Measurements from ENCODE around the gene L3MBTL3.
"Not testable (repeated sequence)": the region's sequence is repeated elsewhere in the genome, so short reads cannot be mapped to it uniquely, and the experiment has no call there.

L3MBTL3 gene

GRCh38 chr6:130076512-130076911 lies 58.1 kb downstream of the L3MBTL3 start:
- DNase-seq (ENCODE audit: low spot score) = no peak

- DNase-seq (ENCODE audit: low spot score) = no peak
Observed at GRCh38 chr6:130090796-130091195, 72.4 kb downstream of the L3MBTL3 start.

- DNase-seq (ENCODE audit: low spot score) = no peak
Observed at GRCh38 chr6:130093546-130093945, 75.2 kb downstream of the L3MBTL3 start.

GRCh38 chr6:130098317-130098716 lies 79.9 kb downstream of the L3MBTL3 start:
- no peak for DNase-seq (ENCODE audit: low spot score)

- DNase-seq (ENCODE audit: low spot score) = no peak
Observed at GRCh38 chr6:130099119-130099518, 80.7 kb downstream of the L3MBTL3 start.

- DNase-seq (ENCODE audit: low spot score) = no peak
Observed at GRCh38 chr6:130105996-130106704, 87.8 kb downstream of the L3MBTL3 start.

GRCh38 chr6:130107710-130108109 lies 89.3 kb downstream of the L3MBTL3 start:
- DNase-seq (ENCODE audit: low spot score) = no peak

- no peak for DNase-seq (ENCODE audit: low spot score)
Observed at GRCh38 chr6:130111031-130111430, 92.7 kb downstream of the L3MBTL3 start.

- no peak for DNase-seq (ENCODE audit: low spot score)
Observed at GRCh38 chr6:130113201-130113710, 94.9 kb downstream of the L3MBTL3 start.

GRCh38 chr6:130115036-130115435 lies 96.7 kb downstream of the L3MBTL3 start:
- no peak for DNase-seq (ENCODE audit: low spot score)

GRCh38 chr6:130116273-130116672 lies 97.9 kb downstream of the L3MBTL3 start:
- DNase-seq (ENCODE audit: low spot score) = no peak

- DNase-seq (ENCODE audit: low spot score) = not testable (repeated sequence)
Observed at GRCh38 chr6:130117187-130117701, 98.9 kb downstream of the L3MBTL3 start.

GRCh38 chr6:130118236-130118635 lies 99.9 kb downstream of the L3MBTL3 start:
- DNase-seq (ENCODE audit: low spot score) = no peak

- no peak for DNase-seq (ENCODE audit: low spot score)
Observed at GRCh38 chr6:130119211-130119610, 100.8 kb downstream of the L3MBTL3 start.

GRCh38 chr6:130120731-130121130 lies 102.3 kb downstream of the L3MBTL3 start:
- no peak for DNase-seq (ENCODE audit: low spot score)

GRCh38 chr6:130122243-130122642 lies 103.9 kb downstream of the L3MBTL3 start:
- no peak for DNase-seq (ENCODE audit: low spot score)

- no peak for DNase-seq (ENCODE audit: low spot score)
Observed at GRCh38 chr6:130127195-130127594, 108.8 kb downstream of the L3MBTL3 start.

- no peak for DNase-seq (ENCODE audit: low spot score)
Observed at GRCh38 chr6:130128326-130128725, 109.9 kb downstream of the L3MBTL3 start.

- no peak for DNase-seq (ENCODE audit: low spot score)
Observed at GRCh38 chr6:130129762-130130246, 111.4 kb downstream of the L3MBTL3 start.

- no peak for DNase-seq (ENCODE audit: low spot score)
Observed at GRCh38 chr6:130132286-130132701, 113.9 kb downstream of the L3MBTL3 start.

GRCh38 chr6:130134582-130134981 lies 116.2 kb downstream of the L3MBTL3 start:
- no peak for DNase-seq (ENCODE audit: low spot score)

GRCh38 chr6:130136798-130137197 lies 118.4 kb downstream of the L3MBTL3 start:
- no peak for DNase-seq (ENCODE audit: low spot score)

GRCh38 chr6:130138116-130138908 lies 119.9 kb downstream of the L3MBTL3 start:
- no peak for DNase-seq (ENCODE audit: low spot score)
